Stimulated activated CD4-positive, alpha-beta T cell treated with anti-CD3 and anti-CD28 coated beads, Interleukin-12 subunit alpha, Interleukin-12 subunit beta, amount 100 ng/mL, for 4 hours (primary cell): ENCODE data around the gene SPDYE17.
"Not testable (repeated sequence)": the region's sequence is repeated elsewhere in the genome, so short reads cannot be mapped to it uniquely, and the experiment has no call there.

Experiments
- DNase-seq: peaks from one replicate; pipeline ENCODE4 v3.0.0-alpha.2; 2020

The SPDYE17 gene

DNA sequence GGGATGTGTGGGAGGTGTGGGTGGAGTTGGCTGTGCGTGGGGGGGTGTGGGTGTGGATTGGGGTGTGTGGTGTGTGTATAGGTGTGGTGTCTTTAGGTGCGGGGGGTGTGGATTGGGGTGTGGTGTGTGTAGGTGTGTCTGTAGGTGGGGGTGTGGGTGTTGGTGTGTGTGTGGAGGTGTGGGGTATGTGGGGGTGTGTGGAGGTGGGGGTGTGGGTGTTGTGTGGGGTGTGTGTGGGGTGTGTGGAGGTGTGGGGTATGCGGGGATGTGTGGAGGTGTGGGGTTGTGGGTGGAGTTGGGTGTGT, 33.9 kb downstream of the SPDYE17 start:
- DNase-seq = no peak

DNA sequence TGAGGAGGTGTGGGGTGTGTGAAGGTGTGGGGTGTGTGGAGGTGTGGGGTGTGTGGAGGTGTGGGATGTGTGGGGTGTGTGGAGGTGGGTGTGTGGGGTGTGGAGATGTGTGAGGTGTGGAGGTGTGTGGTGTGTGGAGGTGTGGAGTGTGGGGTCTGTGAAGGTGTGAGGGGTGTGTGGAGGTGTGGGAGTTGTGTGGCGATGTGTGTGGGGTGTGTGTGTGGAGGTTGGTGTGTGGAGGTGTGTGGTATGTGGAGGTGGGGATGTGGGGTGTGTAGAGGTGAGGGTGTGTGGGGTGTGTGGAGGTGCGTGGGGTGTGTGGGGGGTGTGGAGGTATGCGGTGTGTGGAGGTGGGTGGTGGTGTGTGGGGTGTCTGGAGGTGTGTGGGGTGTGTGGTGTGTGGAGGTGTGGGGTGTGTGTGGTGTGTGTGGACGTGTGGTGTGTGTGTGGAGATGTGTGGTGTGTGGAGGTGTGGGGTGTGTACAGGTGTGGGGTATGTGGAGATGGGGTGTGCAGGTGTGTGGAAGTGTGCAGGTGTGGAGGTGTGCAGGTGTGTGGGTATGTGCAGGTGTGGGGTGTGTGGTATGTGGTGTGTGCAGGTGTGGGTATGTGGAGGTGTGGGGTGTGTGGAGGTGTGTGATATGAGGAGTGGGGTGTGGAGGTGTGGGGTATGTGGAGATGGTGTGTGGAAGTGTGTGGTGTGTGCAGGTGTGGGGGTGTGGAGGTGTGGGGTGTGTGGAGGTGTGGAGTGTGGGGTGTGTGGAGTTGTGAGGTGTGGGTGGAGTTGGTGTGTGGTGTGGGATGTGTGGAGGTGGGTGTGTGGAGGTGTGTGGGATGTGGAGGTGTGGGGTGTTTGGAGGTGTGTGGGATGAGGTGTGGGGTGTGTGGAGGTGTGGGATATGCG, 34.5 kb downstream of the SPDYE17 start:
- no peak for DNase-seq

DNA sequence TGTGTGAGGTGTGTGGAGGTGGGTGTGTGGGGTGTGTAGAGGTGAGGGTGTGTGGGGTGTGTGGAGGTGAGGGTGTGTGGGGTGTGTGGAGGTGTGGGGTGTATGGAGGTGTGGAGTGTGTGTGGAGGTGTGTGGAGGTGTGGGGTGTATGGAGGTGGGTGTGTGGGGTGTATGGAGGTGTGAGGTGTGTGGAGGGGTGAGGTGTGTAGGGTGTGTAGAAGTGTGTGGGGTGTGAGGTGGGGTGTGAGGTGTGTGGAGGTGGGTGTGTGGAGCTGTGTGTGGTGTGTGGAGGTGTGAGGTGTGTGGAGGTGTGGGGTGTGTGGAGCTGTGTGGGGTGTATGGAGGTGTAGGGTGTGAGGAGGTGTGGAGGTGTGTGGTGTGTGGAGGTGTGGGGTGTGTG, 35.2 kb downstream of the SPDYE17 start:
- DNase-seq = not testable (repeated sequence)

DNA sequence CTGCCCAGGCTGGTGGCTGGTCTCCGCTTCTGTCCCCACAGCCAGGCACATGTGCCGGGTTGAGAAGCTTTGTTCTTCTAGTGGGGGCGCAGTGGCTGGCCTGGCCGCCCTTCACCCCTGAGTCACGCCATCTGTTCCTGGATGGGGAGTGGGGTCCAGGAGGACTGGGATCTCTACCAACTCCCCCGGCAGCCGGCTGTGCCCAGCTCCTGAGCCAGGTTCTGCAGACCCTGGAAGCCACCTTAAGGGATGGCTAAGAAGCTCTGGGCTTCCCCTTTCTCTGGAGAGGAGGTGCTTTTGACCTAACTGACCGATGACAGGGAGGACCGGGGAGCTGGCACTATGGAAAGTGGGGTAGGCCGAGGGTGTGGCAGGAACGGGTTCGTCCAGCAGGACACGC, 37.9 kb downstream of the SPDYE17 start:
- DNase-seq = not testable (repeated sequence)

DNA sequence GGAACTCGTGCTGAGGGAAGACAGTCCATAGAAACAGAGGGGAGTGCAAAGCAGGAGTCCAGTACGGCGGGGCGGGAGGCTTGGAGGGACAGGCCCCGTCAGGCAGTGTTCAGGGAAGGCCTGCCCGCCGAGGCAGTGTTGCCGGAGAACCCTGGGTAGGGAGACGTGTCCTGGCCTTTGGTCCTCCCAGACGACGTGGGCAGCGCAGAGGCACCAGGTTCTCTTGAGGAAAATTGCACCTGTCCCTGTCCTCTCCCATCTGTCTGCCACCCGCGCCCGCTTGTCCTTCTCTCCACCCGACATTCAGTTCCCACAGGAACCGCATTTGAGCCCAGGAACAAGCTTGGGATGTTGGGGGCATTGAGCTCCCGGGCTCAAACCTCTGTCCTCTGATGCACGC, 38.3 kb downstream of the SPDYE17 start:
- DNase-seq = not testable (repeated sequence)

DNA sequence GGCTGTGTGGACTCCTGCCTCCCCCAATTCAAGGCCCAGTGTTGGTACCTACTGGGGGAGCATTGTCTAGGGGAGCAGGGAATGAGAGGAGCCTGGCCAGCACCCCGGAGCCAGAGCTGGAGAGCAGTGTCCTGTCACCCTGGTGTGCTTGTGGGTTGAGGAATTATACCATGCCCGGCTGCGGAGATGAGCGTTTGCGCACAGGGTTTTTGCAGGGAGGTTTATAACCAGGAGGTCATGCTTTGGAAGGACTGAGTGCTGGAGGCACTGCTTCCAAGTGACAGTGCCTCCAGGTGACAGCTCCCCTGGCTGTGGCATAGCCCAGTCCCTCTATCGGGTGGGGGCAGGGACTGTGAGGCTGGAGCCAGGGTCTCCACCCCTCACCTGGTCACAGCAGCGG, 39.3 kb downstream of the SPDYE17 start:
- not testable (repeated sequence) for DNase-seq

DNA sequence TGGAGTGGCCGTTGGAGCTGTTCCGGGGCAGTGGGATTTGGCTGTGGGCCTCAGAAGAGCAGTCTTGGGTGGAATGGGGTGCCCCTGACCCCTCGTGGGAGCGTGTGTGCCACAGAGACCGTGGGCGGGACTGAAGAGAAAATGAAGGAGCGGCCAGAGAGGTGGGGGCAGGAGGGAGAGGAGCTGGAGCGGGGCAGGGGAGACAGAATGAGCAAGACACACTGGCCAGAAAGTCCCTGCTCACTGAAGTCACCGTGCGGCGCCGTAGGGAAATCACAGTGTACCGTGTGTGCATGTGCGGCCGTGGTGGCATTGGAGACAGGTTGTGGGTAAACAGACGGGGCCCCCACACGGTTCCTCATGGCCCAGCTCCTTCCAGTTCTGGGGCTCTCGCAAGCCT, 40.0 kb downstream of the SPDYE17 start:
- not testable (repeated sequence) for DNase-seq

DNA sequence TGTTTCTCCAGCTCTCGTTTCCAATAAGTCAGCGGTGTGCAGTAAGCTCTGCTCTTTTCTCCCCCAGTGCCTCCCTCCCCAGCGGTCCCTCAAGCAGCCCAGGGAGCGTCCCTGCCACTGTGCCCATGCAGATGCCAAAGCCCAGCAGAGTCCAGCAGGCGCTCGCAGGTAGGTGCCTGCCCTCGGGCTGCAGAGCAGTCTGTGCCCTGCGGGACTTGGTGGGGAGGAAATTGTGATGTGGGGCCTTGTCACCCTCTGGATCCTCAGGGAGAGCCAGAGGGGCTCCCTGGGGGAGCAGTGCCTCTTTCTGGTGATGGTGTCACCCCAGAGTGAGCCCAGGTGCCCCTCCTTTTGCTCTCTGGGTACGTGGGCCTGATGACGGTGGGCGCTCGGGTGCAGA, 42.0 kb downstream of the SPDYE17 start:
- DNase-seq = not testable (repeated sequence)

DNA sequence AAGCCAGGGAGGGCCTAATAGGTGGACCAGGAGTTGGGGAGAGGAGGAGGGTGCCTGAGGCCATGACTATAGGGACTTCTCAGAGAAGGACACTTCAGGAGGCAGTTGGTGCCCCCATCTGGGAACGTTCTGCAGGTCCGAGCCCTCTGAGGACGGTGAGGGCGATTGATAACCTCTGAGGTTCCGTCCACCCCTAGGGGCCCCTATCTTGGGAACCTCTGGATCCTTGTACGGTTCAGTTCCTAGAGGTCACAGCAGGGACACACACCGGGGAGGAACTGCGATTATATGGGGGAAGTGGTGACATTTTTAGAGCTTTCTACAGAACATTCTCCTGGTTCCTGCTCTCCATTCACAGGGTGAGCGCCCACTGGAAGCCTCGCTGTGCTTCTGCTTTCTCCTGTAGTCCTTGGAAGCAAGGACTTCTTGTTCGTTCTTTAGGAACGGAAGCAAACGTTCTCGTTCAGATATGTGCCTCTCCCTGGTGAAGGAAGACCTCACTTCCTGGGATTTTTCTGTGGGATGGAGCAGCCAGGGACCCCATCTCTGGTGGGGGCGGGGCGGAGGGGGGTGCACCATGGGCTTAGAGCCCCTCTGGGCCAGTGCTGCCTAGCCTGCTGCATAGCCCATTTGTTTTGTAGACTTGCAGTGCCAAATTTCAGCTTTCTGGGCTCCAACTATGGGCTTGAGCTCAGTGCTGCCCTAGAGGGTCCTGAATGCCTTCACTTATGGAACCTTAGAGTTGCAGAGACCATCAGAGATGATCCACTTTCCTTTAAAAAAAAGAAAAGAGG, 46.0 kb downstream of the SPDYE17 start:
- not testable (repeated sequence) for DNase-seq

DNA sequence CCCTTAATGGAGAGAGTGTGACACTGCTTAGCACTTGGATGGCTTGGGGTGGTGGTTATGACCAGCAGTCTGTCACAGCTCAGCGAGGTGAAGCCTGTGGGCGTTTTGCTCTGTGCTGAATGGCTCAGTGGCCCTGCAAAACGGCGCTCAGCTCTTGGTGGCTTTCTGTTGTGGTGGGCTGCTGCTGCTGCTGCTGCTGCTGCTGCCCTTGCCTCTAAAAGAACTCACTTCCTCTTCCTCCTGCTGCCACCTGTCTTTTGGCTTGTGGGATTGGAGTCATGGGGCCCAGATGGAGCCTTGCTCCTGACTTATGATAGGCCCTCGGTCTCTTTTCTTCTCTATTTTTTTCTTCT, 47.4 kb downstream of the SPDYE17 start:
- not testable (repeated sequence) for DNase-seq

DNA sequence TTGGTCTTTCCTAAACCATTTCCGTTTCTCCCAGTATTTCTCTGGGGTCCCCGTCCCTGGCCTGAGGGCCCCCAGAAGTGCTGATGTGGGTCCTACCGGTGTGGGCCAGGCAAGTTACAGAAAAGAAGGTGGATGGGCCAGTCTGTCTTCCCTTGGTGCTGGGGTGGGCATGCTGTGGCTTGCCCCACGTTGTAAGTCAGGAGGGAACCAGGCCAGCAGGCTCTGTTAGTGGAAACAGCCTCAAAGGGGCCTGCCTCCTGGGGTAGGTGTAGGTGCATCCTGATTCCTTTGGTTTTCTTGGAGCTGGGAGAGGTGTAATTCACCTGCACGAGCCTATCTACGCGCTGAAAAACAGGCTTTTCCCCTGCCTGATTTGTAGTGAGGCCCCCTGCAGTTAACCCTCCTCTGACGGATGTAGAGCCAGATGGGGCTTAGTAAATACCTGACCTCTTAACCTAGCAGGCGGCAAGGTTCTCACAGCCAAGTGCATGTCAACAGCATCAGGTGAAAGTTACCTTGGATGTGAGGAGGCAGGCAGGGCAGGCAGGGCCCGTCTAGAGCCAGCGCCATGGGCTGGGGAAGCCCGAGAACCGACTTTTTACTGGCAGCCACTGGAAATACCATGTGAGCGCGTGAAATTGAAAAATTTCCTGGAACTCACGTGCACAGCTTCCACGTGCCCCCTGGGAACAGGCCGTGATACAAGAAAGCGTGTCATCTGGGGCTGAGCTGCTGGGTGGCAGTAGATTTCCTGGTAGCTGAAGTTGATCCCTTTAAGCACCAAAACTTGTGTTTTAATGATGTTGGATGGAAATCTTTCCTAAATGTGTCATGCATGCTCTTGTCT, 48.0 kb downstream of the SPDYE17 start:
- not testable (repeated sequence) for DNase-seq

DNA sequence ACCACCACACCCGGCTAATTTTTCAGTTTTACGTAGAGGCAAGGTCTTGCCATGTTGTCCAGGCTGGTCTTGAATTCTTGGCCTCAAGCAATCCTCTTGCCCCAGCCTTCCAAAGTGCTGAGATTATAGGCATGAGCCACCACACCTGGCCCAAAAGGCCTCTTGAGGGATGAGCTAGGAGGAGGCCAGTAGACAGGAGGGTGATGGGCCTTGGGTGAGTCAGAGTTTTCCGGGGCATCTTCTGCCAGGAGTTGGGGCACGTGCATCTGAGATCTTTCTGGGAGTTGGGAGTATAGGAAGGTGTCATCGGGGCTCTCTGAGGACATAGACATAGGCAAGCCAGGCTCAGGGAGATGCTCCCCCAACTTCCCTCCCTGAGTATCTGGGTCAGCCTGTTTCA, 48.8 kb downstream of the SPDYE17 start:
- DNase-seq = not testable (repeated sequence)

DNA sequence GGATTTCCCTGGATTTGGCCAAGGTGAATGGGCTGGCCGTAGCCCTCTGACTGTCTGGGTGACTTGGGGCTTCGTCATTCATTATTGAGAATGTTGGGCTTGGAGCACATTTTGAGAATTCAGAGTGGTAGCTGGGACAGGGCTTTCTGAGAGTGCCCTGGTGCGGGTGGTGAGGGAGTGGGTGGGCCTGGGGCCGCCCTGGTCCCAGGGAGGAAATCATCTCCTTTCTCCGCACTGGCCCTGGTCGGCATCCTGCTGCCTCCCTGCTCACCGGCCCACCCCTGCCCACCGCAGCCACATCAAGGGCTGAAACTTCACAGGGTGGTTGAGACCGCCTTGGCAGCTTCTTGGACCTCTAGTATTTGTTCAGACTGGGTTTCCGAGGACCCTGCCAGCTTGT, 49.7 kb downstream of the SPDYE17 start:
- not testable (repeated sequence) for DNase-seq

DNA sequence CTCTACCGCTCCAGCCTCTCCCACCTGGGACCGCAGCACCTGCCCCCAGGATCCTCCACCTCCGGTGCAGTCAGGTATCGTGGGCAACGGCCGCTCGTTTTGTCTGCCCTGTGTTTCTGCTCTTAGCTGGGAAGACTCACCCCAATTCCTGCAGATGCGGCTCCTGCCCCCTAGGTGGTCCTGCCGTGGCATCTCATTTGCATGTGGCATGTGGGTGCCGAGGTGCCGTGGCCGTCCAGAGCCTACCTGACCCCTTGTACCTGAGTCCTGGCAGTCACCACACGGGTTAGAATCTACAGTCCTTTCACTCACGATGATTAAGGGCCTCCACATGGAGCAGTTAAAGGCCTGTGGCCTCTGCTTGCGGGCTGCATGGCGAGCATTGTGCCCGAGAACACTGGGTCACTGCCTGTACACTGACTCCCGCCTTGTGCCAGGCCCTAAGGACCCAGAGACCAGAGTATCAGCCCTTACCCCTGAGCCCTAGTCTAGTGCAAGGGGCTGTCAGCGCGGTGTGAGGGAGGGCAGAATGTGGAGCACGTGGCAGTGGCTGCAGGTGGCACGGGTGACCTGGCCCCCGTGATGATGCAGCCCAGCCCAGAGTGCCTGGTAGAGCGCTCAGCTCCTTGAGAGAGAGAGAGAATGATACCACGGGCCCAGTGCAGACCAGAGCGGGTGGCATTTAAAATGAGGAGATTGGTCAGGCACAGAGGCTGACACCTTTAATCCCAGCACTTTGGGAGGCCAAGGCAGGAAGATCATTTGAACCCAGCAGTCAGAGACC, 50.8 kb downstream of the SPDYE17 start:
- DNase-seq = not testable (repeated sequence)

DNA sequence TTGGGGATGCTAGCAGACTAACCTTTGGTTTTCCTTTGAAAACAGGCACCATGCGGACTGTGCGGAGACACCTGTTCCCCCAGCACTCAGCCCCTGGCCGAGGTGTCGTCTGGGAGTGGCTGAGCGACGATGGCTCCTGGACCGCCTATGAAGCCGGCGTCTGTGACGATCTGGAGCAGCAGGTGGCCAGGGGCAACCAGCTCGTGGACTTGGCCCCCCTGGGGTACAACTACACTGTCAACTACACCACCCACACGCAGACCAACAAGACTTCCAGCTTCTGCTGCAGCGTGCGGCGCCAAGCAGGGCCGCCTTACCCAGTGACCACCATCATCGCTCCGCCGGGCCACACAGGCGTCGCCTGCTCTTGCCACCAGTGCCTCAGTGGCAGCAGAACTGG, 51.6 kb downstream of the SPDYE17 start:
- not testable (repeated sequence) for DNase-seq

DNA sequence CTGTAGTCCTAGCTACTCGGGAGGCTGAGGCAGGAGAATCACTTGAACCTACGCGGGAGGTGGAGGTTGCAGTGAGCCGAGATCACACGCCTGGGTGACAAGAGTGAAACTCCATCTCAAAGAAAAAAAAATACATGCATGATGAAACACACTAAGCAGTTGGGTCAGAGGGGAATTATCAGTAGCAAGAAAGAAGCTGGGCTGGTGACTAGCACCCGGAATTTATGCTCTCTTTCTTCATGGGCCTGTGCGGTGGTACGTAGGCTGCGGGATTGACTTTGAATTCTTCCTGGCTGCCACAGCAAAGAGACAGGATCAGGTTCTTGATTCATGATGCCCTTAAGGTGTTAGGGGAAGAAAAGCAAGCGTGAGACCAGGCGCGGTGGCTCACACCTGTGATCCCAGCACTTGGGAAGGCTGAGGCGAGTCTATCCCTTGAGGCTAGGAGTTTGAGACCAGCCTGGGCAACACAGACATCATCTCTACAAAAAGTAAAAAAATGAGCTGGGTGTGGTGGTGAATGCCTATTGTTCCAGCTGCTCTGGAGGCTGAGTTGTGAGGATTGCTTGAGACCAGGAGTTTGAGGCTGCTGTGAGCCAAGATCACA, 54.3 kb downstream of the SPDYE17 start:
- not testable (repeated sequence) for DNase-seq

DNA sequence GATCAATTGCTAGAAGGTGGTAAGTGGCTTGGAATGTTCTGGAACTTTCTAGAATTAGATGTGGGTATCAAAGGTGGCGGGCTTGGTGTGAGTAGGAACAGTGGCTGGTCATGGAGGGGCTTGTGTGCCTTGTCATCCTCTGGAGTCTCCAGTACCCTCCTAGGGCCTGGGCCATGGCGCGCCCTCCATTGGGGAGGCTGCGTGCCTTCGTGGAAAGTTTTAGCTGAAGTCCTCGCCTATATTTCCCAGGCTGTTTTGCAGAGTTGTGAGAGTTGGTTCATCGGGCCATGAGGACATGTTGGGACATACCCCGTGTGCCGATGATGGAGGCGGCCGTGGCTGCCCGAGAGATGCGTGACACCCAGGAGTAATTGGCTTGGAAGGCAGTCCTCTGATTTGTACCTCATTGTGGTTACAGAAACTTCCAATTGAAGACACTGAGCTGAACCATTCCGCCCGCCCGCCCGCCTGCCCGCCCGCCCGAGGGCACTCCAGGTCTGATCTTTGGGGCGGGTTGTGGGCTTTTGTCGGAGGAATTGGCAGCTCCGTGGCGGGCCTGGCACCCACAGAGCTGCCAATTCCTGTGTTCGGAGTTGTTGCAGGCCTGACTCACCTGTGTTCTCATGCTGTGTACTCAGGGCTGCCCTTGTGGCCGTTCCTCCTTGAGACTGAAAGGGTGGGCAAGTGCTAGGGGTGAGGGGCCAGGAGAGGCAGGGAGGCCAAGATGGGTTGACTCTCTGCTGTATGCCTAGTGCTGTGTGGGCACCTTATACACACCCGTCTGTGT, 57.2 kb downstream of the SPDYE17 start:
- DNase-seq = not testable (repeated sequence)

DNA sequence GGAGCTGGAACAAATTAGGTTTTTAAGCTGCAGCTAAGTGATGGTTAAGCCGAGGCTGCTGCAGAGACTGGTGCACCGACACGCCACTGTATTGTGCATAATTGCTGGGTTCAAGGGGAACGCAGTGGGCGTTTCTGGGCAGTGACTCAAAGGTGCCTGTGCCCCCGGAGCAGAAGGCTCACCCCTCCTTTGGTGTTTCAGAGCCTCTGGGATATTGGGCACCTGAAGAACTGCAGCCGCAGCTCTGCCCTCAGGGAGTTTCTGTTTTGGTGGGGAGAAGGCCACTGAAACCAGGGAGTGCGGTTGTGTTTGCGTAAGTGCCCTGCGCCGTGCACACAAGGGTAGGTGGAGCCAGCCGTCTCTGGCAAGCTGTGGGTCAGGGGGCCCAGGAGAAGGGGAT, 57.8 kb downstream of the SPDYE17 start:
- DNase-seq = not testable (repeated sequence)

DNA sequence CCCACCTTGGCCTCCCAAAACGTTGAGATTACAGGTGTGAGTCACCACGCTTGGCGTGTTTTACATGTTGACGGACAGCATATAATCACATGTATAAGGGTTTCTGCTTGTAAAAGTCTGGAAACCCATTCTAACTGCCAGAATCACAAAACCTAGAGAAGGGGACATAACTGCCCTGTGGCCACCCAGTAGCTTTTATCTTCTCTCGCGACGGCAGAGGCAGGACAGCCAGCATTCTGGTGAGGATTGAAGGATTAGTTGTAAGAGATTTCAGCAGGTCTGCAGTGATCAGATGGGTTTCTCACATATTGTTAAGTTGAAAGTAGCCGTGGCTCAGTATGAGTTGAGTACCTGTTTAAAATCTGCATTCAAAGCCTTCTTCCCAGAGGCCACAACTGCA, 59.8 kb downstream of the SPDYE17 start:
- not testable (repeated sequence) for DNase-seq
